Activated CD8-positive, alpha-beta T cell treated with anti-CD3 and anti-CD28 coated beads, Interleukin-2, amount 10 ng/mL, durations not matched to agents 7 days and 5 days (primary cell): ENCODE results near the gene ACTG1. TPM values are rescaled to one million over a fixed set of nuclear protein-coding genes. Genes with fewer than 3 reads are reported as not detected.
A peak's percentile ranks its signal among the peaks of the same experiment; 100 is the strongest.

Experiments used
- ATAC-seq: fragments of 150-1000 bp; cut with Tn5 transposase; one replicate; pipeline ENCODE4 v1.10.0; 2021; ENCODE audit warnings: moderate library complexity
- CTCF ChIA-PET: fragments of 350-600 bp; sonication (Branson Sonifier 250); formaldehyde crosslinking; loops from one replicate; lab custom pipeline; 2021; ENCODE audit warnings: antibody characterized with exemption; lab: Charles Lee
- POLR2A ChIA-PET: fragments of 350-600 bp; sonication (Branson Sonifier 250); formaldehyde crosslinking; loops from one replicate; lab custom pipeline; 2021; ENCODE audit warnings: antibody characterized with exemption; lab: Charles Lee
- DNase-seq: peaks from one replicate; pipeline ENCODE4 v3.0.0-alpha.2; 2020
- H3K27ac Mint-ChIP-seq: one replicate; pipeline ENCODE4 v1.8.0; 2021; ENCODE audit warnings: mild to moderate bottlenecking, mixed read lengths
- H3K27me3 Mint-ChIP-seq: one replicate; pipeline ENCODE4 v1.8.0; 2021; ENCODE audit warnings: low read depth, mixed read lengths
- H3K36me3 Mint-ChIP-seq: one replicate; pipeline ENCODE4 v1.8.0; 2021; ENCODE audit warnings: low read depth, mixed read lengths
- H3K4me1 Mint-ChIP-seq: one replicate; pipeline ENCODE4 v1.8.0; 2021; ENCODE audit warnings: low read depth, mixed read lengths
- H3K4me3 Mint-ChIP-seq: one replicate; pipeline ENCODE4 v1.8.0; 2021; ENCODE audit warnings: mild to moderate bottlenecking, mixed read lengths
- H3K9me3 Mint-ChIP-seq: one replicate; pipeline ENCODE4 v1.8.0; 2022; ENCODE audit warnings: mixed read lengths; ENCODE audit not compliant: insufficient read depth
- total RNA-seq, 2 experiments: library from RNA; stranded (reverse); gene quantifications; one replicate each; pipeline ENCODE4 v1.2.3, GENCODE V29; 2021

ACTG1 gene
- total RNA-seq, 2 experiments from 2014 or later, result 5,147 to 5,318 TPM

DNA sequence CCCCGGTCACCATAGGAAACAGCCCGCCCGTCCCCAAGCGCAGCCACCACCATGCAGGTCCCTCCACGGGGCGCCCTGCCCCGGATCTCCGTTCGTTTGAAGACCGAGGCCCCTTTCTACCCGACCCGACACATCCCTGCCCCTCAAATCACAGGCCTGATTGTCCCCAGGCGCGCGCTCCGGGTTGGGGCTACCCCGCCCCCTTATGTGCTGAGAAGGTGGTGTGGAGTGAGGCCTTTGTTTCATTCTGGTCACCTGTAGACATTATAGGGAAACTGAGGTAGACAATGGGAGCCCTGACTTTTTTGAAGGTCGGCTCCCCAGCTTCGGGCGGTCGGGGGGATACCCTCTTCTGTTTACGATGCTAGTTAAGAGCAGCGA, 763 bp upstream of the ACTG1 start:
- ATAC-seq (peak; percentile 25), DNase-seq (peak; percentile 85)
- Mint-ChIP-seq H3K36me3 (peaks cover 48% of the 10 kb centered on the region), H3K27me3 (no peaks in the 10 kb centered on the region), H3K4me1 (peaks cover 34% of the 10 kb centered on the region), H3K9me3 (no peaks in the 10 kb centered on the region), H3K27ac (peak overlapping the region; percentile 94), H3K4me3 (peak overlapping the region; percentile 88)
- ChIA-PET POLR2A (interaction anchor here (0.9 to 3.0 kb wide), 6 partner anchors 8 to 356 kb away, joined by 3 to 13 read pairs (median 4); no protein-coding TSS in a partner anchor), CTCF (interaction anchor here (1.1 to 3.9 kb wide), 3 partner anchors 28 to 220 kb away, joined by 3 to 14 read pairs (median 3); no protein-coding TSS in a partner anchor)

DNA sequence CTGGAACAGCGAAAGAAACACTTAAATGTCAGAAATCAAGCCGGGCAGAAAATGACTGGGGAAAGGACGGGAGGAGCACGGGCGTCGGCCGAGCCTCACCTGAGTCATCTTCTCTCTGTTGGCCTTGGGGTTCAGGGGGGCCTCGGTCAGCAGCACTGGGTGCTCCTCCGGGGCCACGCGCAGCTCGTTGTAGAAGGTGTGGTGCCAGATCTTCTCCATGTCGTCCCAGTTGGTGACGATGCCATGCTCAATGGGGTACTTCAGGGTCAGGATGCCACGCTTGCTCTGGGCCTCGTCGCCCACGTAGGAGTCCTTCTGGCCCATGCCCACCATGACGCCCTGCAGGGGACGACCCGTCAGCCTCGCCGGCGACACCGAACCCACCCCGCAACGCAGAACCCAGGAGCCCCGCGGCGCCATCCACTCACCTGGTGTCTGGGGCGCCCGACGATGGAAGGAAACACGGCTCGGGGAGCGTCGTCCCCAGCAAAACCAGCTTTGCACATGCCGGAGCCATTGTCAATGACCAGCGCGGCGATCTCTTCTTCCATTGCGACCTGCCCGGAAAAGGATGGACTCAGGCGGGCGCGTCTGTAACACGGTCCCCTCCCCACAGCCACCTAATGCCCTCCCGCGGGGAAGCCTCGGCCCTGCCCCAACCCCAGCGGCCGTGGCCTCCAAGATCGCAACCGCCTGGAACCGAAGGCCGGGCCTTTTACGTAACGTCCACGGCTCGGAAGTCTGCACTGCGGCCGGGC, 616 bp downstream of the ACTG1 start:
- DNase-seq (peak; percentile 64), ATAC-seq (peak; percentile 20)
- no peaks in the 10 kb centered on the region for H3K27me3 Mint-ChIP-seq
- H3K4me1 Mint-ChIP-seq, result peaks cover 32% of the 10 kb centered on the region
- H3K4me3 Mint-ChIP-seq, result peak overlapping the region; percentile 95
- POLR2A ChIA-PET, result interaction anchor here (0.5 to 3.0 kb wide), 7 partner anchors 11 to 1734 kb away, joined by 3 to 13 read pairs (median 7); partner anchors contain the start of gene FAAP100
- no peaks in the 10 kb centered on the region for H3K9me3 Mint-ChIP-seq
- H3K27ac Mint-ChIP-seq, result peak overlapping the region; percentile 96
- CTCF ChIA-PET, result interaction anchor here (3.9 kb wide), 1 partner anchor 27 kb away, joined by 14 read pairs; no protein-coding TSS in a partner anchor
- H3K36me3 Mint-ChIP-seq, result peaks cover 50% of the 10 kb centered on the region

- no peak for ATAC-seq
- no peak for DNase-seq
- Mint-ChIP-seq H3K27ac (peak overlapping the region; percentile 96), H3K36me3 (peaks cover 46% of the 10 kb centered on the region), H3K4me1 (peaks cover 29% of the 10 kb centered on the region), H3K9me3 (no peaks in the 10 kb centered on the region), H3K27me3 (no peaks in the 10 kb centered on the region), H3K4me3 (peak overlapping the region; percentile 95)
- POLR2A ChIA-PET, result interaction anchor here (1.0 to 3.0 kb wide), 6 partner anchors 12 to 40 kb away, joined by 4 to 13 read pairs (median 8); partner anchors contain the start of gene FAAP100
- CTCF ChIA-PET, result interaction anchor here (3.9 kb wide), 1 partner anchor 27 kb away, joined by 14 read pairs; no protein-coding TSS in a partner anchor
Observed at GRCh38 chr17:81511554-81511803, 1.1 kb downstream of the ACTG1 start.

DNA sequence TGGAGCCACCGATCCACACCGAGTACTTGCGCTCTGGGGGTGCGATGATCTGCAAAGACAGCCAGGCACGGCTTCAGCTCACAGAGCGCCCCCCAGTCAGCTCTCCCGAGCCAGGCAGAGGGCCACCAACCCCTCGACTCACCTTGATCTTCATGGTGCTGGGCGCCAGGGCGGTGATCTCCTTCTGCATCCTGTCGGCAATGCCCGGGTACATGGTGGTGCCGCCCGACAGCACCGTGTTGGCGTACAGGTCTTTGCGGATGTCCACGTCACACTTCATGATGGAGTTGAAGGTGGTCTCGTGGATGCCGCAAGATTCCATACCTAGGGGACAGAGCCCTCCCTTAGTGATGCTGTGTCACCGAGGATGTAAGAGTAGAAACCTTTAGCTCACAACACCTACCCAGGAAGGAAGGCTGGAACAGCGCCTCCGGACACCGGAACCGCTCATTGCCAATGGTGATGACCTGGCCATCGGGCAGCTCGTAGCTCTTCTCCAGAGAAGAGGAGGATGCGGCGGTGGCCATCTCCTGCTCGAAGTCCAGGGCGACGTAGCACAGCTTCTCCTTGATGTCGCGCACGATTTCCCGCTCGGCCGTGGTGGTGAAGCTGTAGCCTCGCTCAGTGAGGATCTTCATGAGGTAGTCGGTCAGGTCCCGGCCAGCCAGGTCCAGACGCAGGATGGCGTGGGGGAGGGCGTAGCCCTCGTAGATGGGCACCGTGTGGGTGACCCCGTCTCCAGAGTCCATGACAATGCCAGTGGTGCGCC, 1.6 kb downstream of the ACTG1 start:
- H3K36me3 Mint-ChIP-seq, result peaks cover 45% of the 10 kb centered on the region
- H3K9me3 Mint-ChIP-seq, result no peaks in the 10 kb centered on the region
- ChIA-PET CTCF (interaction anchor here (3.9 kb wide), 1 partner anchor 26 kb away, joined by 14 read pairs; no protein-coding TSS in a partner anchor), POLR2A (interaction anchor here (0.6 to 3.0 kb wide), 7 partner anchors 12 to 416 kb away, joined by 3 to 13 read pairs (median 5); partner anchors contain the start of gene FAAP100)
- no peak for ATAC-seq
- peak overlapping the region; percentile 96 for H3K27ac Mint-ChIP-seq
- H3K27me3 Mint-ChIP-seq, result no peaks in the 10 kb centered on the region
- peak overlapping the region; percentile 95 for H3K4me3 Mint-ChIP-seq
- peaks cover 23% of the 10 kb centered on the region for H3K4me1 Mint-ChIP-seq
- DNase-seq, result peak; percentile 71

DNA sequence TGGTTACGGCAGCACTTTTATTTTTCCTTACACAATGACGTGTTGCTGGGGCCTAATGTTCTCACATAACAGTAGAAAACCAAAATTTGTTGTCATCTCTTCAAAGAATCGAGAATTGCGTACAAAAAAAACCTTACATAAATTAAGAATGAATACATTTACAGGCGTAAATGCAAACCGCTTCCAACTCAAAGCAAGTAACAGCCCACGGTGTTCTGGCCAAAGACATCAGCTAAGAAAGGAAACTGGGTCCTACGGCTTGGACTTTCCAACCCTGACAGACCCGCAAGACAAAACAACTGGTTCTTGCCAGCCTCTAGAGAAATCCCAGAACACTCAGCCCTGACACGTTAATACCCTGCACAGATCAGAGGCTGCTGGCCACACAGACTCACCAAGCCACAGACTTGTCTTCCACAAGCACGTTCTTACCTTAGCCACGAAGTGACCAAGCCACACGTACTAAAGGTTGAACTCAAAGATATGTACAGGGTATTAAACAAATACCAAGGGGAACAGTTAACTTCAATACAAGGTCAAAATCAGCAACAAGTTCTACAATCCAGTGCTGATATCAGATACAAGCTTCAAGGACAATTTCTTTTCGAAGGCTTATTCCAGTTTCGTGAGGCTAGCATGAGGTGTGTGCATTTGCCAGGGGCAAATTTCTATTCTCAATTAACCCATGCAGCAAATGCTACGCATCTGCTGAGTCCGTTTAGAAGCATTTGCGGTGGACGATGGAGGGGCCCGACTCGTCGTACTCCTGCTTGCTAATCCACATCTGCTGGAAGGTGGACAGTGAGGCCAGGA, 2.4 kb downstream of the ACTG1 start:
- H3K27me3 Mint-ChIP-seq, result no peaks in the 10 kb centered on the region
- H3K4me3 Mint-ChIP-seq, result peak overlapping the region; percentile 95
- H3K4me1 Mint-ChIP-seq, result peaks cover 18% of the 10 kb centered on the region
- no peak for DNase-seq
- ATAC-seq, result no peak
- CTCF ChIA-PET, result interaction anchor here (0.6 to 3.9 kb wide), 2 partner anchors 13 to 25 kb away, joined by 3 to 14 read pairs; no protein-coding TSS in a partner anchor
- H3K36me3 Mint-ChIP-seq, result peaks cover 43% of the 10 kb centered on the region
- no peaks in the 10 kb centered on the region for H3K9me3 Mint-ChIP-seq
- H3K27ac Mint-ChIP-seq, result peak overlapping the region; percentile 96
- POLR2A ChIA-PET, result interaction anchor here (0.7 to 3.3 kb wide), 8 partner anchors 11 to 939 kb away, joined by 3 to 18 read pairs (median 6); partner anchors contain the start of gene FAAP100

- Mint-ChIP-seq H3K27me3 (peaks cover 4% of the 10 kb centered on the region), H3K36me3 (peaks cover 43% of the 10 kb centered on the region), H3K4me3 (peak overlapping the region; percentile 95), H3K9me3 (no peaks in the 10 kb centered on the region), H3K27ac (peak overlapping the region; percentile 96), H3K4me1 (peaks cover 18% of the 10 kb centered on the region)
- no peak for ATAC-seq
- CTCF ChIA-PET, result interaction anchor here (0.8 to 2.1 kb wide), 5 partner anchors 25 to 256 kb away, joined by 3 to 7 read pairs (median 3); partner anchors contain the start of genes FAAP100 and SLC38A10
- POLR2A ChIA-PET, result interaction anchor here (0.6 to 3.3 kb wide), 6 partner anchors 11 to 361 kb away, joined by 4 to 18 read pairs (median 5); partner anchors contain the start of gene SLC38A10
- no peak for DNase-seq
Observed at GRCh38 chr17:81509207-81509971, 3.2 kb downstream of the ACTG1 start.

GRCh38 chr17:81508639-81509206, 3.9 kb downstream of the ACTG1 start:
- Mint-ChIP-seq H3K27me3 (peaks cover 4% of the 10 kb centered on the region), H3K4me1 (peaks cover 18% of the 10 kb centered on the region), H3K36me3 (peaks cover 43% of the 10 kb centered on the region), H3K9me3 (no peaks in the 10 kb centered on the region), H3K4me3 (peak overlapping the region; percentile 95), H3K27ac (peak overlapping the region; percentile 96)
- no peak for DNase-seq
- ChIA-PET POLR2A (interaction anchor here (0.6 to 3.3 kb wide), 8 partner anchors 8 to 500 kb away, joined by 3 to 18 read pairs (median 4); partner anchors contain the start of gene SLC38A10), CTCF (interaction anchor here (0.8 to 2.1 kb wide), 5 partner anchors 24 to 256 kb away, joined by 3 to 7 read pairs (median 3); partner anchors contain the start of genes FAAP100 and SLC38A10)
- ATAC-seq, result no peak

DNA sequence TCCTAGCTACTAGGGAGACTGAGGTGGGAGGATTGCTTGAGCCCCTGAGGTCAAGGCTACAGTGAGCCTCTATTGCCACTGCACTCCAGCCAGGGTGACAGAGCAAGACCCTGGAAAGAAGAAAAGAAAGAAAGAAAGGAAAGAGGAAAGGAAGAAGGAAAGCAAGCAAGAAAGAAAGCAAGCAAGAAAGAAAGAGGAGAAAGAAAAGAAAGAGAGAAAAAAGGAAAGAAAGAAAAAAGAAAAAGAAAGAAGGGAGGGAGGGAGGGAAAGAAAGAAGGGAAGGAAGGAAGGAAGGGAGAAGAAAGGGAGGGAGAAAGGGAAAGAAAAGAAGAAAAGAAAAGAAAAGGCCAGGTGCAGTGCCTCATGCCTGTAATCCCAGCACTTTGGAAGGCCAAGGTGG, 9.0 kb downstream of the ACTG1 start:
- no peak overlapping the region for H3K4me3 Mint-ChIP-seq
- peaks cover 6% of the 10 kb centered on the region for H3K36me3 Mint-ChIP-seq
- H3K4me1 Mint-ChIP-seq, result peaks cover 8% of the 10 kb centered on the region
- CTCF ChIA-PET, result no interaction called here
- POLR2A ChIA-PET, result no interaction called here
- DNase-seq (no peak), ATAC-seq (no peak)
- H3K9me3 Mint-ChIP-seq, result no peaks in the 10 kb centered on the region
- H3K27ac Mint-ChIP-seq, result no peak overlapping the region
- peaks cover 9% of the 10 kb centered on the region for H3K27me3 Mint-ChIP-seq

- DNase-seq (no peak), ATAC-seq (no peak)
- CTCF ChIA-PET, result no interaction called here
- no peak overlapping the region for H3K27ac Mint-ChIP-seq
- POLR2A ChIA-PET, result no interaction called here
- H3K27me3 Mint-ChIP-seq, result peaks cover 12% of the 10 kb centered on the region
- no peaks in the 10 kb centered on the region for H3K36me3 Mint-ChIP-seq
- no peak overlapping the region for H3K4me3 Mint-ChIP-seq
- no peaks in the 10 kb centered on the region for H3K4me1 Mint-ChIP-seq
- H3K9me3 Mint-ChIP-seq, result no peaks in the 10 kb centered on the region
Observed at GRCh38 chr17:81502471-81503017, 10.1 kb downstream of the ACTG1 start.

DNA sequence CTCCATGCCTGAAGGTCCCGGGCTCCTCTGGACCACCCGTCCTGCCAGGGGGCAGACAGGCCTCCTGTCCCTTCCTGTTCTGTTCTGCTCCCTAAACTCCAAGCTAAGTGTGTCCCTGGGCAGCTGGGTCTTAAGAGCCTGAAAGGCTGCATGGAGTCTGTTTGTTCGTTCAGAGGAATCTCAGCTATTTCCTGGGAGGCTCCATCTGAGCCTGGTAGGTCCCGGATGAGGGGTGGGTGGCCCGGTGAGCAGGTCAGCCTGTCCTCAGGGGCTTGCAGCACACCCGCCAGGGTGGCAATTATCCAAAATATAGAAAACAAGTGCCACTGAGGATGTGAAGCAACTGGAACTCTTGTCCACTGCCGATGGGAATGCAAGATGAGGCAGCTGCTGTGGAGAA, 12.6 kb downstream of the ACTG1 start:
- Mint-ChIP-seq H3K4me3 (no peak overlapping the region), H3K36me3 (no peaks in the 10 kb centered on the region), H3K27ac (no peak overlapping the region), H3K9me3 (no peaks in the 10 kb centered on the region), H3K27me3 (peaks cover 14% of the 10 kb centered on the region), H3K4me1 (peaks cover 2% of the 10 kb centered on the region)
- DNase-seq (no peak), ATAC-seq (no peak)
- POLR2A ChIA-PET, result interaction anchor here (2.0 kb wide), 1 partner anchor 11 kb away, joined by 7 read pairs; no protein-coding TSS in a partner anchor
- CTCF ChIA-PET, result interaction anchor here (1.3 to 1.6 kb wide), 2 partner anchors 15 to 19 kb away, joined by 4 to 5 read pairs; no protein-coding TSS in a partner anchor
